Stimulated activated CD8-positive, alpha-beta memory T cell treated with anti-CD3 and anti-CD28 coated beads, Interleukin-12 subunit alpha, Interleukin-12 subunit beta, amount 100 ng/mL, for 1 hour (primary cell): ENCODE data around the gene TRIM27.
"Not testable (repeated sequence)": the region's sequence is repeated elsewhere in the genome, so short reads cannot be mapped to it uniquely, and the experiment has no call there.

Experiments
- DNase-seq: peaks from one replicate; pipeline ENCODE4 v3.0.0-alpha.2; 2020; ENCODE audit warnings: low read depth

The TRIM27 gene

DNA sequence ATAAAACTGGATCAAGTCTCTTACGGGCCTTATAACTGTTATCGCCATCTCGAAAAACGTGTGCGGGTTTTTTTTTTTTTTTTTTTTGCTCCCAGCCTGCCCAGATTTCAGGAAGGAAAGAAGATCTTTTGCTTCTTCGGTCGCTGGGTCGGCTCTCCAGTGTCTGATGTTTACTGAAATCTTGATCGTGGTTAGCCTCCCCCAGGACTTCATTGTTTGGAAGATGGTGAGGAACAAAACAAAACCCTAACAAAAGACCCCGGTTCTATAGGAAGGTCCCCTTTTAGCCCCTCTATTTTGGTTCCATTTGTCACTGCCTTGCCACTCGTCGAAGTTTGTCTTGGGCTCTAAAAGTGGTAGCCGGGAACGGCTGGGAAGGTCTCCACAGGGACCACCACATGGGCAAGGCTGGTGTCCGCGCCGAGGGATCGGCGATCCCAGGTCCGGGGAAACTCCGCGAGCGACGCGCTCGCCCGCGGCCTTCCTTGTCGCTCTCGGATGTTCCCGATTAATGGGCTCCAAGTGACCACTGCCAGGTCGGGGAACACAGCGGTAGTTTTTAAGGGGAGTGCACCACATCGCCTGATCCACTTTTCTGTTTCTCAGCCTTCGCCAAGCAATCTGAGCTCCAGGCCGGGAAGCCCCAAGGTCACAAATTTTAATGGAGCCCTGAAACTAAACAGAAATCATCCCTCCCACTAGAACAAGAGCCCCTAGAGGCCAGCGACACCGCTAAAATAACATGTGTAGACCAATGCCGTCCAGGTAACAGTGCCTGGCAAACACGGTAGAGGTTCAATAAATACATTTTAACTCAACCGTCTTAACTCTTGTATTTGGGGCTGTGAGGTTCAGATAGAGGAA, 27.0 kb downstream of the TRIM27 start:
- no peak for DNase-seq

DNA sequence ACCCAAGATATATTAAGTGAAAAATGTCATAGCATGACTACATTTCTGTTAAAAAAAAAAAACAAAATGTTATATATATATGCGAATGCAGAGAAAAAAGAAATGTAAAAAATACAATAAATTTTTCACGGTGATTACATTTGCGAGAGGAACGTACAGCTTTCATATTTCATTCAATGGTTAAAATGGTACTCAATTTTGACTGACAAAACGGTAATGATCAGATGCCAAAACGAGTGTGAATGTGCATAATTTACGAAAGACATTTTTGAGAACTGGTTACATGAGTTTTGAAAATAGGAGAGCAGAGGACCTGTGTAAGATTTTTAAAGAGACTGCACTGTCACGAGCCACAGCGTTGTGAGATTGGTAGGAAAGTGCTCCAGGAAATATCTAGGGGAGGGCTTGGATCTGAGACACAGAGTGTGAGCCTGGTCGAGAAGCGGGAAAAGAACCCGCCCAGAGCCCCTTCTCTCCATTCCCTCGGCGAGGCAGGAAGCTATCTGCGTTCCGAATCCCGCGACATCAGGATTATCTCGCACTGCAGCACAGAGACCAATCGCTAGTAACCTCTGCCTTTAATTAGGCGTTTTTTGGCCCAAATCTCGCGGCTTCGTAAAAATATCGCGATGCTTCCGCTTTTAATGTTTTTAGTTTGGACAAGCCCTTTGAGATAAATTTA, 28.5 kb downstream of the TRIM27 start:
- peak; percentile 82 for DNase-seq

DNA sequence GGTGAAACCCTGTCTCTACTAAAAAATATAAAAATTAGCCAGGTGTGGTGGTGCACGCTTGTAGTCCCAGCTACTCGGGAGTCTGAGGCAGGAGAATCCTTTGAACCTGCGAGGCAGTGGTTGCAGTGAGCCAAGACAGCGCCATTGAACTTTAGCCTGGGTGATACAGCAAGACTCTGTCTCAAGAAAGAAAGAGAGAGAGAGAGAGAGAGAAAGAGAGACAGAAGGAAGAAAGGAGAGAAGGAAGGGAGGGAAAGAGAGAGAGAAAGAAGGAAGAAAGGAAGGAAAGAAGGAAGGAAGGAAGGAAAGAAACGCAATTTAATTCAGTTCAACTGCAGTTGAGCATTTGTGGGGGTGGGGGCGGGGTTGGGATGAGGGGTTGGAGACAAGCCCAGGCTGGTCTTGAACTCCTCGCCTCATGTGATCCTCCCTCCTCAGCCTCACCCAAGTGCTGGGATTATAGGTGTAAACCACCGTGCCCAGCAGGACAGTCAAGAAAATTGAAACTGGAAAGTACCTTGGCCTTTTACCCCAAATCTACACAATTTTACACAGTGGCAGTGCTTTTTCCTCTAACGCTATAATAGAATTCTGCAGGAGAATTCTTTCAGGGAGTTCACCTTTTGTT, 30.5 kb downstream of the TRIM27 start:
- no peak for DNase-seq

DNA sequence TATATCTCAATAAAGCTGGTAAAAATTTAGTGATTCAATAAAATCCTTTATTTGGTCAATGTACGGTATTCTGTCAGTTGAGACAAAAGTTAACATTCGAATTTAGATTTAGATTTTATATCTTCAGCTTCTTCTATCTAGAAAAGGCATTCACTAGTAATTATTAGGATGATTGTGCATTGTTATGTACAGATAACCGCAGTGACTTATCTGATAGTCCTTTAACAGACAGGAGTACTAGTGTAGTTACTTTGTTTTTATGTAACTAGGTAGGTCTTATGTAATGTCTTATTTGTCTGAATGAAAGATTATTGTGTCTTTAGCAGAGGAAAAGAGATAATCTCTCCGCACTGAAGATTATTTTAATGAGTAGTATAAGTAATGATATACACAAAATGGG, 31.3 kb downstream of the TRIM27 start:
- DNase-seq, result no peak

DNA sequence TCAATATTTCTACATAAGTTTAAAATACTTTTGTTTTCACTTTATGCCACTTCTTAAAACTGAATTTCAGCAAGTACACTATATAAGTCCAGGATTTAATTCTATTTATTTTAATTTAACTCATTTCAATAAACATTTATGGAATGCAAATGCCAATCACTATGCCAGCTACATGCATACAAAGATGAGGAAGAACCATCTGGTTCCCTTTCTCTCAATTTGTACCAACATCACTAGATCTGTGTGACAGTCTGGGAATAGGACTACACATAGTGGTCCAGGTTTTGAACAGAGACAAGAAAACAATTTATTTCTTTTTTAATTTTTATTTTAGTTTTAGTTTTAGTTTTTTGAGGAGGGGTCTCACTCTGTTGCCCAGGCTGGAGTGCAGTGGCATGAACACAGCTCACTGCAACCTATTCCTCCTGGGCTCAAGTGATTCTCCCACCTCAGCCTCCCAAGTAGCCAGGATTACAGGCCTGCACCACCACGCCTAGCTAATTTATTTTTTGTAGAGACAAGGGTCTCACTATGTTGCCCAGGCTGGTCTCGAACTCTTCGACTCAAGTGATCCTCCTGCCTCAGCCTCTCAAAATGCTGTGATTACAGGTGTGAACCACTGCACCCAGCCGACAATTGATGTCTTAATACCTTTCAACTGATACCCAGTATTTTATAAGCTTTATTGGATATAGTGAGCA, 35.8 kb downstream of the TRIM27 start:
- no peak for DNase-seq

DNA sequence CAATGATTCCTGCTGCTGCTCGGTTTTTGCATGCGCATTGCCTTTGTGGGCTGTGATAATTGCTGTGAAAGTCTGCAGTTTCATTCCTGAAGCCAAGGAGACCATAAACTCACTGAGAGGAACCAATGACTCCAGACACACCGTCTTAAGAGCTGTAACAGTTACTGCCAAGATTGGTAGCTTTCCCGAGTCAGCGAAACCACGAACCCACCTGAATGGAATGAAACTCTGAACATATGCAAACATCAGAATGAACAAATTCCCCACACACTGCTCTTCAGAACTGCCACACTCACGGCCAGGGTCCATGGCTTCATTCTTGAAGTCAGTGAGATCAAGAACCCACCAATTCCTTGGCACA, 37.7 kb downstream of the TRIM27 start:
- no peak for DNase-seq

DNA sequence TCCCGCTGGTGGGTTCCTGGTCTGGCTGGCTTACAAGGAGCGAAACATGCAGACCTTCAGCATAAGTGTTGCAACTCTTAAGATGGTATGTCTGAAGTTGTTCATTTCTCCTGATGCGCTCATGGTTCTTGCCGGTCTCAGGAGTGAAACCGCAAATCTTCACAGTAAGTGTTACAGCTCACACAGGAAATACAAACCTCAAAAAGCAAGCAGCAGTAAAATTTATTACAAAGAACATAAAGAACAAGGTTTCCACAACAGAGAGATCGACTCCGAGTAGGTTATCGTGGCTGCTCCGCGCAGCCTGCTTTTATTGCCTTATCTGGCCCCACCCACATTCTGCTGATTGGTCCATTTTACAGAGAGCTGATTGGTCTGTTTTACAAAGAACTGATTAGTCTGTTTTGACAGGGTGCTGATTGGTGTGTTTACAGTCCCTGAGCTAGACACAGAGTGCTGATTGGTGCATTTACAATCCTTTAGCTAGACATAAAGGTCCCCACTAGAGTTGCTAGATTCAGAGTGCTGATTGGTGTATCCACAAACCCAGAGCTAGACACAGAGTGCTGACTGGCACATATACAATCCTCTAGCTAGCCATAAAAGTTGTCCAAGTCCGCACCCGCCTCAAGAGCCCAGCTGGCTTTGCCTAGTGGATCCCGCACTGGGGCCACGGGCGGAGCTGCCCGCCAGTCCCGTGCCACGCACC, 39.2 kb downstream of the TRIM27 start:
- DNase-seq, result peak; percentile 43

DNA sequence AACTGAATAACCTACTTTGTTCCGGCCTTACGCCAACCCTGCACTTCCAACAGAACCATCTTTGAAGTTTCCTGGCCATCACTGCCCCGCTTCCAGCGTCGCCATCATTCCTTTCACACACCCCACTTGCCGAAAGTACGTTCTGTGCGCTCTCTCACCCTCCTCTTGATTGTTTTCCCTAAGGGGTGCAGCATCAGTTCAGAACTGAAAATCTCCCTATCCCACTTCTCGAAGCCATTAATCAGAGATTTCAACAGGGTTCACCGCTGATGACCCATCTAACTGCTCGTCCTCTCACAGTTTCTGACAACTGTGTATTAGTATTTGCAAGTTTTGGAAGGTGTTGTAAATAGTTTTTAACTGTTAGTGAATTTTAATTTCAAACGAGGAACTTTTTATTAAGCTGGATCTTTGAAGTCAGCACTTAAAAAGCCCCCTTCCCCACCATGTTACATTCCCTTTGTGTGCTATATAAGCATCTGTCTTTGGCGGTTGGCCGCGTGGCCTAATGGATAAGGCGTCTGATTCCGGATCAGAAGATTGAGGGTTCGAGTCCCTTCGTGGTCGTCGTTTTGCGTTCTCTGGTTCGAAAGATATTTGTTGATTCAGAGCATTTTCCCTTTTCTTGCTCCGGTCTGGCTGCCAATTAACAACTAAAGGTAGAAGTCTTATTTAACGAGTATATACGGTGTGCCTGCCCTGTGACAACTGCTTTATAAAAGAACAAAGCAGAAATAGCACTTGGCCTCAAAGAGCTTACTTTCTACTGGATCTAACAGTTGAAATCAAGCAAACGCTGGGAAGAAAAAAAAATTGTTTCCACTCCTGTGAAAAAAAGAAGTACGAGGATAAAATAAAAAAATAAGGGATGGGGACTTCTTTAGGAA, 42.6 kb downstream of the TRIM27 start:
- no peak for DNase-seq

DNA sequence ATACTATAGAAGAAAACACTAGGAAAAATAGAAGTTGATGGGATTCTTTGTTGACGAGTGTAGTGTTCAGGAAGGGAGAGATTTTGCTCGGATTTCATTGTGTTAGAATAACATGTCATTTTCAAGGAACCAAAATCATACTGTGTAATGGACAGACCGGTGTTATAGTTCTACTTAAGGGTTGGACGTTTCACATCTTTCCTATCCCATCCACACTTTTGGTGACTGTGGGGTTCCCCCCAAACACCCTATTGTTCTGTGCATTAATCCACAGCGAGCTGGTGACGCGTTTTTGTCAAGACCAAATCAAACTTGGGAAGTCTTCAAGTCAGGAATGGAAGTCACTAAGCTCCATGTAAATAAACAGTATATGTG, 43.3 kb downstream of the TRIM27 start:
- DNase-seq, result no peak

DNA sequence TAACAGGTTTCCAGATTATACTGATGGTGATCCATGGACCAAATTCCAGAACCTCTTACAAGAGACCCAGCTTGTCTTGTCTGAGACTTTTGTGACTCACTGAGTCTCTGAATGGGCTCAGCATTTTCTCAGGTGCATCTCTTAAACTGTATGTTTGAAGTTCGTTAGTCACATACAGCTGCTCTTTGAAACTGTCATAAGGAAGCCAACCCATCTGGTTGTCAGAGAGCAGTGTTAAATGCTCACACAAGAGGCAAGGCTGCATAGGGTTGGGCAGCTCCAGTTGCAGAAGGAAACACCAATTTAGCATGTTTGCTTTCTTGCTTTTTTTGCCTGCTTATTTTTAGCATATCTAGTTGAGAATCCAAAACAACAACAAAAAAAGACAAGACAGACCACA, 47.1 kb downstream of the TRIM27 start:
- no peak for DNase-seq

DNA sequence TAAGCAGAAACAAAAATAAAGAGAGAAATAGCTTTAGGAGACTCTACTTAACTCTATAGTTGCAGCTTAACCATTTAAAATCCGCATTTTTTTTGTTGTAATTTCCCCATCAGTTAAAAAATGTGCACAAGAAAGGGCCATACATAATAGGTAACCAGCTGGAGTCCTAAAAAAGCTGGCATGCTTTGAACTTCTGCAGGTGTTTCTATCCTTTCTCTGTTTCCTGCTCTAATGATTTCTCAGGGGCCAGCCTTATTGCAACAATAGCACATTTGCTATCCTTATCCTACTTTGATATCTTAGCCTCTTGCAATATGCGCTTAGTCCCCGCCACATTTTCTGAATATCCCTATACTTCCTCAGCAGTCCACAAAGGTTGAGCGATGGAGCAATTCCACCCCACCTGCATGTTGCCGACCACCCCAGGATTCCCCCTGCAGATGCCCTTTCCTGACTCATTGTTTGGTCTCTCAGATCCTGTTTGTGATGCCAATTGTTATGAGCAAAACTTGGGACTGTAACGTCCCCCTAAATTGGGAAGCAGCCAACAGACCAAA, 48.5 kb downstream of the TRIM27 start:
- DNase-seq, result no peak

DNA sequence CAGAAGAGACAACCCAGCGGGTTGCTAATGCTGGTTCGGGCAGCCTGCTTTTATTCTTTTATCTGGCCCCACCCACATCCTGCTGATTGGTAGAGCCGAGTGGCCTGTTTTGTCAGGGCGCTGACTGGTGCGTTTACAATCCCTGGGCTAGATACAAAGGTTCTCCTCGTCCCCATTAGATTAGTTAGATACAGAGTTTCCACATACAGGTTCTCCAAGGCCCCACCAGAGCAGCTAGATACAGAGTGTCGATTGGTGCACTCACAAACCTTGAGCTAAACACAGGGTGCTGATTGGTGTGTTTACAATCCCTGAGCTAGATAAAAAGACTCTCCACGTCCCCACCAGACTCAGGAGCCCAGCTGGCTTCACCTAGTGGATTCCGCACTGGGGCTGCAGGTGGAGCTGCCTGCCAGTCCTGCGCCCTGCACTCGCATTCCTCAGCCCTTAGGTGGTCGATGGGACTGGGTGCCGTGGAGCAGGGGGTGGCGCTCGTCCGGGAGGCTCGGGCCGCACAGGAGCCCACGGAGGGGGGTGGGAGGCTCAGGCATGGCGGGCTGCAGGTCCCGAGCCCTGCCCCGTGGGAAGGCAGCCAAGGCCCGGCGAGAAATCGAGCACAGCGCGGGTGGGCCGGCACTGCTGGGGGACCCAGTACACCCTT, 51.5 kb downstream of the TRIM27 start:
- not testable (repeated sequence) for DNase-seq

DNA sequence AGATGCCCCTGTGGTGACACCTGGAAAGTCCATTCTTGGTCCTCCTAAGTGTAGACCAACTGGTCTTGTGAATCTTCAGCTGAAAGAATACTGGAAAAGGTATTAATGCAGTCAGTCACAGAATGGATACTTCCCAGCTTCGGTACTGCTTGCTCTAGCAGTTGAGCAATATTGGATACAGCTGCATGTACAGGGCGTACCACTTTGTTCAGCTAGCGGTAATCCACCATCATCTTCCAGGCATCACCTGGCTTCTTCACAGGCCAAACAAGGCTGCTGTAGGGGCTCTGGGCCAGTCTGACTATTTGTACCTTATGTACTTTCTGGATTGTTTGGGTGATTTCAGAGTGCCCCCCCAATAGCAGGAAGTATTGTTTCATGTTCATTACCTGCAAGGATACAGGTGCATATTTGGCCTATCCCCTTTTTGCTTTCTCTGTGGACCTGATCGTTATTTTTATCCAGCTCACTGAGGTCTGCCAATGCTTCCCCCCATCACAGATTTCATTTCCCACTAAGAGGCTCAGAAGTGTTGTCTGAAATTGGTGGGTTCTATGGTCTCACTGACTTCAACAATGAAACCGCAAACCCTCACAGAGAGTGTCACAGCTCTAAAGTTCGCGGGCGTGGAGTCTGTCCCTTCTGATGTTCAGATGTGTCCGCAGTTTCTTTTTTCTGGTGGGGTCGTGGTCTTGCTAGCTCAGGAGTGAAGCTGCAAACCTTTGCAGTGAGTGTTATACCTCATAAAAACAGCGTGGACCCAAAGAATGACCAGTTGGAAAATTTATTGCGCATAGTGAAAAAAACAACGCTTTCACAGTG, 52.2 kb downstream of the TRIM27 start:
- DNase-seq, result no peak

DNA sequence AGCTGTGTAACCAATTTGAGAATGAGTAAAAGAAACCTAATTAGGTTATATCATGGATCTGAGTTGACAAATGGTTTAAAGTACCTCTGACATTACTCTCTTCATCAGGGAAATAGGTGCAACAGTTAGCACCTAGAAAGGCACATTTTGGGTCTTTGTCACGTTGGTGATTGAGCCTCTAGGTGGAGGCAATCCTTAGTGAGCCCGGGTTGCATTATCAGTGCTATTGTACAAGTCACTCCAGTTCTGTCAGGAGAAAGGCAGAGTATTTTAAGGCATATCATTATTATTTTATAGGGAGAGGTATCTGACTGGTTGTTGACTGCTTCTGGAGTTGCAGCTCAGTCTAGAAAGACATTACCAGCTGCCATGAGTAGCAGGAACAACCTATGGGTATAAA, 54.9 kb downstream of the TRIM27 start:
- no peak for DNase-seq

DNA sequence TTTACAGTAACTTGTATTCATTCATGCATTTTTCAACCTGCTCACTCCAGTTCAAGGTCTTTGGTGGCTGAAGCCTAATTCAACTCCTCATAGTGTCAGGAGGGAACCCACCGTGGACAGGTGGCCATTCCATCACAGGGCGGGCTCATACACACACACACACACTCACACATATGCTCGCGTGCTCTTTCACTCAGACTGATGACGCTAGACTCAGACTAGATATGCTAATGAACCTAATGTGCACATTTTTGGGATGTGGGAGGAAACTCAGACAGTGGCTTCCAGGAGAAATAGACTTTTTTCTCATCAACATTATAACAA, 56.7 kb downstream of the TRIM27 start:
- DNase-seq, result no peak

DNA sequence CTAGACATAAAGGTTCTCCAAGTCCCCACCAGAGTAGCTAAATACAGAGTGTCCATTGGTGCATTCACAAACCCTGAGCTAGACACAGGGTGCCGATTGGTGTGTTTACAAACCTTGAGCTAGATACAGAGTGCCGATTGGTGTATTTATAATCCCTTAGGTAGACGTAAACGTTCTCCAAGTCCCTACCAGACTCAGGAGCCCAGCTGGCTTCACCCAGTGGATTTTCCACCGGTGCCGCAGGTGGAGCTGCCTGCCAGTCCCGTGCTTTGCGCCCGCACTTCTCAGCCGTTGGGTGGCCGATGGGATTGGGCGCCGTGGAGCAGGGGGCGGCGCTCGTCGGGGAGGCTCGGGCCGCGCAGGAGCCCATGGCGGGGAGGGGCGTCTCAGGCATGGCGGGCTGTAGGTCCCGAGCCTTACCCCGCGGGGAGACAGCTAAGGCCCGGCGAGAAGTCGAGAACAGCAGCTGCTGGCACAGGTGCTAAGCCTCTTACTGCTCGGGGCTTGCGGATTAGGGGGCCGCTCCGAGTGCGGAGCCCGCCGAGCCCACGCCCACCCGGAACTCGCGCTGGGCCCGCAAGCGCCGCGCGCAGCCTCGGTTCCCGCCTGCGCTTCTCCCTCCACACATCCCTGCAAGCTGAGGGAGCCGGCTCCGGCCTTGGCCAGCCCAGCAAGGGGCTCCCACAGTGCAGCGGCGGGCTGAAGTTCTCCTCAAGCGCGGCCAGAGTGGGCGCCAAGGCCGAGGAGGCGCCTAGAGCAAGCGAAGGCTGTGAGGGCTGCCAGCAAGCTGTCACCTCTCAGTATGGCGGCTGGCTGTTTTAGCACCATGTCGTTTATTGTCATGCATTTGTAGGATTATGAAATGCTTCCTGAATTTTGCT, 57.3 kb downstream of the TRIM27 start:
- DNase-seq, result peak; percentile 55

DNA sequence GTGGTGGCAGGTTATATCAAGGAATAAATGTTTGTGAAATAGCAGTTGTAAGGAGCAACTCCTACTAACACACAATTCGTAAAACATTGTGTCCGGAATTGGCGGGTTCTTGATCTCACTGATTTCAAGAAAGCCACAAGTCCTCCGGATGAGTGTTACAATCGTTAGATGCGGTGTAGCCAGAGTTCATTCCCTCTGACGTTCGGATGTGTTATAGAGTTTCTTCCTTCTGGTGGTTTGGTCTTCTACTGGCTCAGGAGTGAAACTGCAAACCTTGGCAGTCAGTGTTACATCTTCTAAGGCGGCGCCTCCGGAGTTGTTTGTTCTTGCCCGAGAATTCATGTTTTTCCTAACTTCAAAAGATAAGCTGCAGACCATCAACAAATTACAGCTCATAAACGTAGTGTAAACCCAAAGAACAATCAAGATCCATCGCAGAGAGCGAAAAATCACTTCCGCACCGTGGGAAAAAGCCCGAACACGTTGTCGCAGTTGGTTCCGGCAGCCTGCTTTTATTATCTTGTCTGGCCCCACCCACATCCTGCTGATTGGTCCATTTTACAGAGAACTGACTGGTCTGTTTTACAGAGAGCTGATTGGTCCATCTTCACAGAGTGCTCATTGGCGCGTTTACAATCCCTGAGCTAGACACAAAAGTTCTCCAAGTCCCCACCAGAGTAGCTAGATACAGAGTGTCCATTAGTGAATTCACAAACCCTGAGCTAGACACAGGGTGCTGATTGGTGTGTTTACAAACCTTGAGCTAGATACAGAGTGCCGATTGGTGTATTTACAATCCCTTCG, 58.2 kb downstream of the TRIM27 start:
- peak; percentile 13 for DNase-seq
